GM19240 (cell line): ENCODE data around the gene AK9.
"Not testable (repeated sequence)": the region's sequence is repeated elsewhere in the genome, so short reads cannot be mapped to it uniquely, and the experiment has no call there.

Source experiments
- DNase-seq: peaks from one replicate; pipeline ENCODE4 v3.0.0; 2011; ENCODE audit warnings: low spot score; ENCODE audit not compliant: insufficient read length

AK9 gene

DNA sequence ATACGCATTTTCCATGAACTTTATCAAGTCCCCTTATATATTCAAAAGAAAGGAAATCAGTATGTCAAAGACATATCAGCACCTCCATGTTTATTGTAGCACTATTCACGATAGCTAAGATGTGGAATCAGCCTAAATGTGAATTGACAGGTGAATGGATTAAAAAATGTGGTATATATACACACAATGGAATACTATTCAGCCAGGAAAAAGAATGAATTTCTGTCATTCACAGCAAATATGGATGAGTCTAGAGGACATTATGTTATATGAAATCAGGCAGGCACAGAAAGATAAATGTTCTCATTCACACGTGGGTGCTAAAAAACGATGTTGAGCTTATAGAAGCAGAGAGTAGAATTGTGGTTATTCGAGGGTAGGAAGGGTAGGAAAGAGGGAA is 5.4 kb upstream of the AK9 start:
- DNase-seq, result no peak

DNA sequence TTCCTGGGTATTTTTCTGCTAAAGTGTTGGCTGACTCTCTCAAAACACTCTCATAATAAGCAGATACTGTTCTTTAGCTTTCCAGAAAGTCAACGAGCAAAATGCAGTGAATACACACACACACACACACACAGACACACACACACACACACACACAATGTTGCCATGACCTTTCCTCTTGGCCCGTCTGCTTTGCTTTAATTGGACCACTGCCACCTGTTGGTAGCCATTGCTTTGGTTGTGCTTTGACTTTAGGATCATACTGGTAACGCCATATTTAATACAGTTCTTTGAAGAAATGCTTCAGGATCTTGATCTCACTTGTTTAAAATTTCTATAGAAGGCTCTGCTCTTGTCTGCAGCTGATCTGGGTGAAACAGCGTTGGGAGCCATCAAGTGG is 4.5 kb upstream of the AK9 start:
- DNase-seq, result no peak

DNA sequence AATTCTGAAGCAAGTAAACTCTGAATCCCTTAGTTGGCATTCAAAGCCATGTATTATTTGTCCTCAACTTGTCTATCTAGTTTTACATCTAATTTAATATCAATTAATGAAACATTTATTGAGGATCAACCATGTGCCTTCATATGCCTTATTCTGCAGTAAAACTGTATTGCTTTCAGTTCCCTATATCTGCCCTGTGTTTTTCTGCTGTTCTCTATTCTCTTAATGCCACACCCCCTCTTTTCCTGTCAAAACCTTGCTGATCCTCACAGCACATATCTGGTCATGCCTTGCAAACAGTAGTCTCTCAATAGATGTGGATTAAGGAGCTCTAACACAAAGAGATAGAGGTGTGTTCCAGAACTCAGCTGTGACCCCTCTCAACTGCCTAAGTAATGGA is 2.1 kb upstream of the AK9 start:
- no peak for DNase-seq

DNA sequence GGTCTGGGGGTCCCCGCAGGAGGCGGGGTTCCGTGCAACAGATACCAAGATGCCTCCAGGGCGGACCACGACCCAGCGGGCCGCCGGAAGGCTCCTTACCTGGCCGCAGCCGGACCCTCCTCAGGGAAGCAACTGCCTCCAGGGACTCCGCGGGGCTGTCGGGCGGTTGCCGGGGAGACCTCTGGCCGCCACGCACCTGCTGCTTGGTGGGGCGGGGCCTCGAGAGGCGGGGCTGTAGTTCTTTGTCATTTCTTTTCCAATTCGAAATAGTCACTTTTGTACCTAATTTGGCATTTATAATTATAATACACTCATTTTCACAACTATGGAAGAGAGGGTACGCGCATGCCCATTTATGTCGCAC is 647 bp downstream of the AK9 start:
- no peak for DNase-seq

DNA sequence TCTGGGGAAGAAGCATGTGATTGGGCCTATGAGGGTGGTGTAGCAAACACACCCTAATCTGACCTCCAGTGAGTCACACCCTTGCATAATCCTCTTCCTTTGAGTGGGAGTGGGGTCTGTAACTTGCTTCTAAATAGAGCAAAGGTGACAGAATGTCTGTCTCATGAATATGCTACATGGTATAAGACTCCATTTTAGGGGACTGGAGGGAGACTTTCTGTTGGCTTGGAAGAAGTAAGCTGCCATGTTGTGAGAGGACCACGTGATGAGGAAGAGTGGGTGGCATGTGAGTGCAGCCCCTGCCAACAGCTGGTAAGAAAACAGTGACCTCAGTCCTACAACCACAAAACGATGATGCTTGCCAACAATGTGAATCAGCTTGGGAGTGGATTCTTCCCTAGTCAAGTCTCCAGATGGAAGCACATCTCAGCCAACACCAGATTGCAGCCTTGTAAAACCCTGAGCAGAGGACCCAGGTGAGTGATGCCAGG is 3.7 kb downstream of the AK9 start:
- DNase-seq, result no peak

DNA sequence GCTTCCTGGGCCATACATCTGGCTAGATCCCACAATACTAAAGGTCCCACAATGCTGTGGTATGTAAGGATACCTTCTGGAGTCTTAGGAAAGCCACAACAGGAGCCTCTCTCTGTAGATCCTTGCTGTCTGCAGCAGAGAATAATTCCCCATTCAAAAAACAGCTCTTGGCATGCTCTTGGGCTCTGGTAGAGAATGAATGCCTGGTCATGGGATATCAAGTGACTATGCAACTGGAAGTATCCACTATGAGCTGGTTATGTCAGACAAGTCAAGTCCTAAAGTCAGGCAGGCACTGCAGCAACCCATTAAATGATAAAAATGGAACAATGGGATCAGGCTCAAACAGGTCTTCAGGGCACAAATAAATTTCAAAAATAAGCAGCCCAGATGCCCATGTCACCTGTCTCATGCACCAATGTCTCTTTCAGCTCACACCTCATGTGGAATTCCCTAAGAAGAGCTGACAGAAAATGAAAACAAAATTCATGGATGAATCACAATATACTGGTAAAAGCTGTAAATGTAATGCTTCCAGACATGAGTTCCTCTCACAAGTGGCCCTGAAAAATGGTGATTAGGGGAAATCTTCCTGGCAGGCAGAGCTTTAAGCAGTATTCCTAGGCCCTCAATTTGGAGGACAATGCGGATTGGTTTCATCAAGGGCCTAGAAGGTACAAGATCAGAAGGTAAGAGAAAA is 4.3 kb downstream of the AK9 start:
- DNase-seq, result no peak

DNA sequence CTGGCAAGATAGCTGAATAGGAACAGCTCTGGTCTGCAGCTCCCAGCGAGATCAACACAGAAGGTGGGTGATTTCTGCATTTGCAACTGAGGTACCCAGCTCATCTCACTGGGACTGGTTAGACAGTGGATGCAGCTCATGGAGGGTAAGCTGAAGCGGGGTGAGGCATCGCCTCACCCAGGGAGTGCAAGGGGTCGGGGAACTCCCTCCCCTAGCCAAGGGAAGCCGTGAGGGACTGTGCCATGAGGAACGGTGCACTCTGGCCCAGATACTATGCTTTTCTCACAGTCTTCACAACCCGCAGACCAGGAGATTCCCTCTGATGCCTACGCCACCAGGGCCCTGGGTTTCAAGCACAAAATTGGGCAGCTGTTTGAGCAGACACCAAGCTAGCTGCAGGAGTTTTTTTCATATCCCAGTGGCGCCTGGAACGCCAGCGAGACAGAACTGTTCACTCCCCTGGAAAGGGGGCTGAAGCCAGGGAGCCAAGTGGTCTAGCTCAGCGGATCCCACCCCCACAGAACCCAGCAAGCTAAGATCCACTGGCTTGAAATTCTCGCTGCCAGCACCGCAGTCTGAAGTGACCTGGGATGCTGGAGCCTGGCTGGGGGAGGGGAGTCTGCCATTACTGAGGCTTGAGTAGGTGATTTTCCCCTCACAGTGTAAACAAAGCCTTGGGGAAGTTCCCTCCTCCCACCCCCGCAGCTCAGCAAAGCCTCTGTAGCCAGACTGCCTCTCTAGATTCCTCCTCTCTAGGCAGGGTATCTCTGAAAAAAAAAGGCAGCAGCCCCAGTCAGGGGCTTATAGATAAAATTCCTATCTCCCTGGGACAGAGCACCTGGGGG is 12.1 kb downstream of the AK9 start:
- not testable (repeated sequence) for DNase-seq

DNA sequence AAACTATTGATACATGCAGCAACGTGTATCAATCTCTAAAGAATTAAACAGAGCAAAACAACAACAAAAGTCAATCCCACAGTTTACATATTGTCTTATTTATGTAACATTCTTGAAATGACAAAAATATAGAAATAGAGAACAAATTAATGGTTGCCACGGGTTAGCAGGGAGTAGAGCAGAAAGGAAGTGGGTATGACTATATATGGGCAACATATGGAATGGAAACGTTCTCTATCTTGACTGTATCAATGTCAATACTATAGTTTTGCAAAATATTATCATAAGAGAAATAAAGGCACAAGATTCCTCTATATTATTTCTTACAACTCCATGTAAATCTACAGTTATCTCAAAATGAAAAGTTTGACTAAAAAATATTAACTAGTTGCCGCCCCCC is 12.8 kb downstream of the AK9 start:
- no peak for DNase-seq

DNA sequence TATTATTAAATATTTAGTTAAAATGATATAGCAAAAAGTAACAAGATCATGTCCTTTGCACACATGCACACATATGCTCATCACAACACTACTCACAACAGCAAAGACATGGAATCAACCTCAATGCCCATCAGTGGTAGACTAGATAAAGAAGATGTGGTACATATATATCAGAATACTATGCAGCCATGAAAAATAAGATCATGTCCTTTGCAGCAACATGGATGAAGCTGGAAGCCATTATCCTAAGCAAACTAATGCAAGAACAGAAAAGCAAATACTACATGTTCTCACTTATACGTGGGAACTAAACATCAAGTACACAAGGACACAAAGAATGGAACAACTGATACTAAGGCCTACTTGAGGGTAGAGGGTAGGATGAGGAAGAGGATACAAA is 14.3 kb downstream of the AK9 start:
- DNase-seq, result no peak

DNA sequence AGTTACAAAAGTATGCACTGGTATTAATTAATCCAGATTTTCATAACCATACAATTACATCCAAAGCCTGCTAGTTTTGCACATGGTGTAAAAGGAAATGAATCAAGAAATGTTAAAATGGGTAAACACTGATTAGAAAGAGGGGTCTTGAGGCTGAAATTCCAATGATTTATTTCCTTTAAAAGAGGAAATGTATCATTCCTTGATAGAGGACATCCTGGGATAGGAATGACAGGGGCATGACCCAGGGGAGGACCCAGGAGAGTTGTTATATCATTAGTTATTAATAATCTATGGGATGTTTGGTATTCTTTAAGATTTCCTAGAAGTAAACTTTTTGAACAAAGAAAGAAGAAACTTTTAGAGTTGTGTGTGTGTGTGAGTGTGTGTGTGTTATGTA is 18.2 kb downstream of the AK9 start:
- DNase-seq, result no peak

DNA sequence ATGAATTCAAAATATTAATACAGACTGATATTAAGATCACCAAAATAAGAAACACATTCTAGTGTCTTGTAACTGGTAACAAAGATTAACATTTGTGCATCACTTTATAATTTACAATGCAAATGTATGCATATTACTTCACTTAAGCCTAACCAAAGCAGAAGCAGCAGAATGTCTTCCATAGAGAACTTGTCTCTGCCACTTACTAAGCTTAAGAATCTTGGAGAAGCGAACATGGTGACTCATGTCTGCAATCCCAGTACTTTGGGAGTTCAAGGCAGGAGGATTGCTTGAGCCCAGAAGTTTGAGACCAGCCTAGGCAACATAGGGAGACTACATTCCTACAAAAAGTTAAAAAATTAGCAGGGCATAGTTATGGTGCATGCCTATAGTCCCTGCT is 18.8 kb downstream of the AK9 start:
- DNase-seq, result no peak

DNA sequence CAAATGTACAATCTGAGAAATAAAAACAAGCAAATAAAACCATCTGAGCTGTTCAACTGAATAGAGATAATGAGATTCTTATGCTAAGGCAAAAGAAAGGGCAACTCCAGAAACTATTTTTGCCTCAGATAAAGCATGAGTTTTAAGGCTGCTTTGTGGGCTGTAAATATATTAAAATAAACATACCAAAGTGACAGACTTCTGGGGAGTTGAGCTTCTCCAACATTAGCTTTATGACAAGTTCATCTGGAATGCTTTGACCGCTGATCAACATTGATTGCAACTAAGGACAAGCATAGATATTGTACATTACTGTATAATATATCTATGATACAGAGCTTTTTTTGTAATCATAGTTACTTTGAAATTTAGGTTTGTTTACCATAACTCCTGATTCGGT is 19.3 kb downstream of the AK9 start:
- no peak for DNase-seq

DNA sequence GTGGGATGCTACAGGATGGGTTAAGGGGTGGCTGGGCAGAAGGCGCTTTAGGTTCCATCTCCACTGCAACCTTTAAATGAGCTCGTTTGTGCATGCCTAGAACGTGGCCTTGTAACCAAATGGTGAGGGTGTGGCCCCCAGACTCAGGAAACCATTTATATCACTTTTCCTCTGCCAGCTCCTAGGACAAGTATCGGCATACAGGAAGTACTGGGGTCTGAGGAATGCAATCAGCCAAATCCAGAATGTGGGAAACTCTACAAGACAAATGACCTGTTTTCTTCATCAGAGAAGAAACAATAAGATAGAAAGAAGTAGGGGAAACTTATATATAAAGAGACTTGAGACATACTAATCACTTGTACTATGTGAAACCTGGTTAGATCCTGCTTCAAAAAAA is 21.2 kb downstream of the AK9 start:
- DNase-seq, result no peak

DNA sequence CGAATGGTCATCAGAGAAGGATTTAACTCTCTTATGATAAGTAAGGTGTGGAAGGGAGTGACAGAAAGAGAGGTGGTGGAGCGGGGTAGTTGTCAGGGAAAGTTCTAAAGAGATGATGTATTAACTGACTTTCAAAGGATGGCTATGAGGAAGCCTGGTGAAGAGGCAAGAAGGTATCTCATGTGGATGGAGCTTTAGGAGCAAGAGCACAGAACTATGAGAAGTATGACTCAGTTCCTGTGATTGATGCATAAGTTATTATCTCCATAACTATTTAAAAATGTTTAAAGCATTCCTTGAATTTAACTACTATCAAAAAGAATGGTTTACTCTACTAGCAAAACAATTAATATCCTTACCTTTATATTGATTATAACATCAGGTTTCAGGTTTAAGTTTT is 28.8 kb downstream of the AK9 start:
- DNase-seq, result no peak

DNA sequence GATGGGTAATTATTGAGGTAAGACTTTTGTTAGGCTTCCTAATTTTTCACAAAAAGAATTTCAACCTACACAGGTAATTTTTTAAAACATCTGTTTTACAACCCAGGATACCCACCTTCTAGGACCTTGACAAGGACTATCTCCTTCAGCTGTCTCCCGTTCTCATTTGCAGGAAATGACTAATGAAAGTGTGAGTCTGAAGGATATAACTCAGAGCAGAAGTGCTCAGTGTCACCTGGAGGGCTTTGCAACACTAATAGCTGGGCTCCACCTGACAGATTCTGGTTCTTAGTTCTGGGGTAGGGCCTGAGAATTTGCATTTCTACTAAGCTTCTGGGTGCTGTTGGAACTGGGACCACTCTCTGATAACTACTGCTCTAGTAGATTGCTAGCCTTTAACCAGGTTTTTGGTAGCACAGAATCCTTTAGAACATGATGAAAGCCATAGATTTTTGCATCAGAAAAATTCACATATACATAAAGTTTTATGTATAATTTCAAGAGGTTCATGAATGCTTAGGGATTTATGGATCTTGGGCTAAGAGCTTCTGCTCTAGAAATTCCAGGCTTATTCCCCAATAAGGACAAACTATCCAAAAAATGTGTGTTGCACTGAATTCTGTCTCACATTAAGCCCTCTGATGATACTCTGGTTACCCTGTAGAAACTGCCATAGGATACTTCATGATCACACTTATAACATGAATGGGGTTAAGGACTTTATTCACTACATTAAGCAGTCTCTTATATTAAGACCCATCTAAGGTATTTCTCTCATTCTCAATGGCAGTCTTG is 30.3 kb downstream of the AK9 start:
- DNase-seq, result no peak

DNA sequence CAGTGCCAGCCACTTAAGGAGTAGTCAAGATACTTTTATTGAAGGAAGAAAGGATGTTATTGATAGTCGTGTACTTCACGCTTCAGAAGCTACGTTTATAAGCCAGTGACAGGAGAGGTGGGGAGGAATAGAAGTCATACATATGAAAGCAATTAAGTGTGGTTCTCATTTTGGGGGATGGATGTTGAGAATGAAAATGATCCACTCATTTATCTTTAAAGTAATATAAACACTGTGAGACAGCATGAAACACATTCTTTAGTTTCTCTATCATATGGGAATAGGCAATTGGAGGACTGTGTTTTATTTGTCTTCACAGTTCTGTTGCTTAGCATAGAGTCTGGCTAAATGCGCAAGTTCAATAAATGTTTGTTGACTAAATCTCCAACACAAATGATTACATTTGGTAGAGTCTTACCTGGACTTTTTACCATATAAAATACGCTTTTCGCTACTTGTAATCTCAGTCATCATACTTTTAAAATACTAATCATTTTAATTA is 35.2 kb downstream of the AK9 start:
- no peak for DNase-seq

DNA sequence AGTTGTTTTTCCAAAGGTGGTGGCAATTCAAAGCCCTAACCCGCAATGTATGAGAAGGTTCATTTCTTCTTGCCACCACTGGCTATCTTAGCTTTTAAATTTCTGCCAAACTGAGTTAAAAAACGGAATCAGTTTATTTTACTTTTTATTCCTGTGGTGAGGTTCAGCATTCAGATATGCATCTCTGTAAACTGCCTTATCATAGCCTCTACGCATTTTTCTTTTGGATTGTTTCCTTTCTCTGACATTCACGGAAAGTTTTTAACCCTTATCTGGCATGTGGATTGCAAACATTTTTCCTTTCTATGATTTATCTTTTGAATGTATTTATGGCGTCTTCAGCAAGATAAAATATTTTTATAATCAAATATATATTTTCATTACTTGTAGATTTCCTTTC is 37.7 kb downstream of the AK9 start:
- no peak for DNase-seq

DNA sequence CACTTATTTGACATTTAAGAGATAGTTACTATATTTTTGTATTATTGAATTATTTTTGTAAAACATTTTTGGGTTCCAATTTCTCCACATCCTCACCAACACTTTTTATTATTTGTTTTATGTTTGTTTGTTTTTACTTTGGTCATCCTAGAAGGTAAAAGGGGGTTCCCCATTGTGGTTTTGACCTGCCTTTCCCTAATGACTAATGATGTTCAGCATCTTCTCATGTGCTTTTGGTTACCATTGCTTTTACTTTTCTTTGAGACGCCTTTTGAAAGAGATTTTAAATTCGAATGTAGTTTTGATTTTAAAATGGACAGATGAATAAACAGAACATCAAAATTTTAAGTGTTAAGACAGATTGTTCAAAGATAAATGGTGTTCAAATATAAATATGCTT is 46.9 kb downstream of the AK9 start:
- no peak for DNase-seq

DNA sequence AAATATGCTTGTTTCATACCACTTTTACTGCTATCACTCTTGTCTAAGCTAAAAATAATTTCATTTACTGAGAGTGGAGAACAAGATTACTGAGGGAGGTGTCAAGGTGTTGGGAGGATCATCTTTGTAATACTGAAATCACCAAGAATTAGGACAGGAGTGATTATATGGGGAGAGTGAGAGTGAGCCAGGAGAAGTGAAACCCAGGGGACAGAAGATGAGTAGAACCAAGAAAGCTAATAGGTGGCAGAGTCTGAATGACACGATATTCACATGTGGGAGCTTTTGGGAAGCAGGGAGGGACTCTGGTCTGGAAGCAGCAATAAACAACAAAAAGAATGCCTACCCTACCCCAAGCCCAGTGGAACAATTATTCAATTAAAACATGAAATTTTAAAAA is 58.6 kb downstream of the AK9 start:
- no peak for DNase-seq

DNA sequence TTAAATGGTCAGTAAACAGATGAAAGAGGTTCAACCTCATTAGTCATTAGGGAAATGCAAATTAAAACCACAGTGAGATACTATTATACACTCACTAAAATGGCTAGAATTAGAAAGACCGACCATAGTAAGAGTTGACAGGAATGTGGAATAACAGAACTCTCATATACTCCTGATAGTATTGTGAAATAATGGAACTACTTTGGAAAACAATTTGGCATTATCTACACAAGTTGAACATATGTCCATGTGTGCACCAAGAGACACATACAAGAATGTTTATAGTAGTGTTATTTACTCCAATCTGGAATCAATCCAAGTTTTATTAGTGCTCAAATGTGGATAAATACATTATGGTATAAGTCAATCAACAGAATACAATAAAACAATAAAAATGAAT is 59.6 kb downstream of the AK9 start:
- no peak for DNase-seq

DNA sequence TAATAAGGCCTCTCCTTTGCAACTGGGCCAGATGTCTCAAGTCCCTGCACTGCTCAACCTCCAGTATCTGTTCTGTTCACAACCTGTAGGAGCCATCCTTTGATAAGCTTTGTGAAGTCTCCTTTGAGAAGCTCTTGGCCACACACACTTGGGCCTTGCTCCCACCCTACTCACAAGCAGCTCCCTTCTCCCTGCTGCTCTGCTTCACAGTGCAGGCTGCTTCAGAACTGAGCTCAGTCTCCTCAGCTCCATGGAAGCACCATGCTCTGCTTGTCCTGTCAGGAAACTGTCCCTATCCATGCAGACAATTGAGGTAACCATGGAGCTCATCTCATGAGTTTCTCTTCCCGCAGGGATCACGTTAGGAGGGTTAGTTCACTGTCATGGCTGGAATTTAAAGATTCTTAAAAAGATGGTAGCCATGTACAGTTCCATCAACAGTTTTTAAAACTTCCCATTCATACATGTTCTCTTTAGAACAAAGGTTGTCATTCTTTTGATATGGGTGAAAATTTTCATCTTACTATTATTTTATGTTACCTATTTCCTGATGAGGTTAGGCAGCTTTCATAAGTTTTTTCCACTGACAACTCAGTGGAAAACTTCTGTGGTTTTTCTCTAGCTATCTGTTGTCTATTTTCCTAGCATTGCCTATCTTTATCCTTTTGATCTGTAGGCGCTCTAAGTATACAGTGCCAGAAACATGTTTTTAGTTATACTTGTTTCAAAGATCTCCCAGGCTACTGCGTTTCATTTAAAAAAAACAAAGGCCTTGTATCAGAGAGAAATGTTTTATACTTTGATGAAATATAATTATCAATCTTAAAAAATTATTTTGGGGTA is 62.6 kb downstream of the AK9 start:
- DNase-seq, result no peak
